ENCODE results near the gene DIS3L2.
"Not testable (repeated sequence)": the region's sequence is repeated elsewhere in the genome, so short reads cannot be mapped to it uniquely, and the experiment has no call there.

DIS3L2 gene

GRCh38 chr2:232378735-232379151, 417.2 kb downstream of the DIS3L2 start, which contains the start of gene ALPP:
TSS of gene ALPP (plus strand) at chr2:232378751. CDS start at chr2:232378803, 52 bp downstream.
- in situ Hi-C loops (cut with MboI; ENCODE audit: low sequenced_read_pairs), result not testable (repeated sequence)

DNA sequence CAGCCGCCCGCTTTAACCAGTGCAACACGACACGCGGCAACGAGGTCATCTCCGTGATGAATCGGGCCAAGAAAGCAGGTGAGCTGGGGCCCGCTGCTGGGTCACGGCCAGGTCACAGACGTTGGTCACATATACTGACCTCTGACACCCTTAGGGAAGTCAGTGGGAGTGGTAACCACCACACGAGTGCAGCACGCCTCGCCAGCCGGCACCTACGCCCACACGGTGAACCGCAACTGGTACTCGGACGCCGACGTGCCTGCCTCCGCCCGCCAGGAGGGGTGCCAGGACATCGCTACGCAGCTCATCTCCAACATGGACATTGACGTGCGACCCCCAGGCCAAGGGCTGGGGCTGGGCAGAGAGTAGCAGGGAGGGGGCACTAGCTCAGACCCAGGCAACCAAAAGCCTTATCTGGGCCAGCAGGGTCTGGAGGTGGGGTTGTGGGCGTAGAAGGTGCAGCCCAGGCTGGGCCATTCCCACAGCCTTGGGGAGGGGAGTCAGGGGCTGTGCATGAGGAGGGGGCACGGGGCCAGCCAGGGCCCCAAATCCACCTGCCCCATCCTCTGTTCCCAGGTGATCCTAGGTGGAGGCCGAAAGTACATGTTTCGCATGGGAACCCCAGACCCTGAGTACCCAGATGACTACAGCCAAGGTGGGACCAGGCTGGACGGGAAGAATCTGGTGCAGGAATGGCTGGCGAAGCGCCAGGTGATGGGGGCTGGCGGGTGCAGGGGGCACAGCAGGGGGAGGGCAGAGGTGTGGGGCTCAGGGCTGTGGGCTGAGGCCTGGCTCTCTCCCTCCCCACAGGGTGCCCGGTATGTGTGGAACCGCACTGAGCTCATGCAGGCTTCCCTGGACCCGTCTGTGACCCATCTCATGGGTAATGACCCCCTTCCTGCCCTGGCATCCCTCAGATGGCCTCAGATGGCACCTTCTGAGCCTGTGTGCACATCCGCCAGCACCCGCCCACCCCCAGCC, 418.4 kb downstream of the DIS3L2 start:
- in situ Hi-C loops (cut with MboI; ENCODE audit: low sequenced_read_pairs), result not testable (repeated sequence)

- in situ Hi-C loops (cut with MboI; ENCODE audit: low sequenced_read_pairs), result not testable (repeated sequence)
Observed at GRCh38 chr2:232381204-232382031, 419.9 kb downstream of the DIS3L2 start.

GRCh38 chr2:232382331-232383225, 421.1 kb downstream of the DIS3L2 start:
- in situ Hi-C loops (cut with MboI; ENCODE audit: low sequenced_read_pairs), result no loop called here

DNA sequence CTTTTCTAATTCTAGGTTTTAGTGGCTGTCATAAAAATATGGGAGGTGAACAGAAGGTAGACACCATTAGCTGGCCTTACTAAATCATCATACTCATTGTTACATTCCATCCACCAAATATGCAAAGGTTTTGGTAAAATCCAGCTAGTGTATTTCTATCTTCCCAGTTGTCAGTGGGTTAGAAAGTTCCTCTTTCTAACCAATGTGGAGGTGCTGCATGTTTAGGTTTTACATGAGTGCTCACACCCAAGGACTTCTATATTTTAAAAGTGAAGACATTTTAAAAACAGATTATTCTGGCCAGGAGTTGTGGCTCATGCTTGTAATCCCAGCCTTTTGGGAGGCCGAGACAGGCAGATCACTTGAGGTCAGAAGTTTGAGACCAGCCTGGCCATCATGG, 423.0 kb downstream of the DIS3L2 start:
- in situ Hi-C loops (cut with MboI; ENCODE audit: low sequenced_read_pairs), result no loop called here

DNA sequence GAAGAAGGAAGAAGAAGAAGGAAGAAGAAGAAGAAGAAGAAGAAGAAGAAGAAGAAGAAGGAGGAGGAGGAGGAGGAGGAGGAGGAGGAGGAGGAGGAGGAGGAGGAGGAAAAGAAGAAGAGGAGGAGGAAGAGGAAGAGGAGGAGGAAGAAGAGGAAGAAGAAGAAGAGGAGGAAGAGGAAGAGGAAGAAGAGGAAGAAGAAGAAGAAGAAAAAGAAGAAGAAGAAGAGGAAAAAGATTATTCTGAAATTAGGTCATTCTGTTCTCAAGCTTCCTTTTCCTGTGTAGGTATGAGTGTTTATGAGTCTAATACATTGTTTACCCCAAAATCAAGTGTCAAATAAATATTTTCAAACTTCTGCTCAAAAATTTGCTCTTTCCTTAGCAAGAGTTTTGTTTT, 423.5 kb downstream of the DIS3L2 start:
- in situ Hi-C loops (cut with MboI; ENCODE audit: low sequenced_read_pairs), result not testable (repeated sequence)

DNA sequence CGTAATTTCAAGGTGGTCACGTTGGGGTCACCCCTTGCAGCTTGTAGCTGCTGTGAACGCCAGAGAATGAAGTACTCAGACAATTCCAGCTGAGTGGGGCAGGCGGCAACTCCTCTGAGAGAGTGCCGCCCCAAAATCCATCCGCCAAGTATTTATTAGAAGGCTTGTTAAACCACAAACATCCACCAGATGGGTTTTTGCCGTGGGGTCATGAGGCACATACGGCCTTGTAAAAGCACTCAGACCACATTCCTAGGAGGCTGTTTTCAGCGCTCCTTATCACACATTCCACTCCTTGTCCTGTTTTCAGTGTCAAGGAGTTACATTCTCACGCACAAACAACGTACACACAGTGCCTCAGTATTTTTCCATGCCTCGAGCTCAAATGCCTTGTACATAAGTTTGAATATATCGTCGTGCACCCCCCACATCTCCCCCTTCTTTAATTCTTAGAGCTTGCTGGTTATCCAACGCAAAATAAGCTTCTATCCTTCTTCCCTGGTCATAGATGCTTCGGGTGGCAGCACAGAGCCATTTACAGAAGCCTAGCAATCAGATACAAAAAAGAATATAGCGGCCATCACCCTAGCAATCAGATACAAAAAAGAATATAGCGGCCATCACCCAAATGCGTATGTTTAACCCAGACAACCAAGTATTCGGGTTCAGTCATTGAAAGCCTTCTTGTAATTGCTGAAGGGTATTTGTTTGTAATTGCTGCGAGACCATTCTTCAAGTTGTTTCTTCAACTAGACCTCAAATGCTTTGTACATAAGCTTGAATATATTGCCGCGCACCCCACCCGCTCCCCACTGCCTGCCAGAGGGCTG, 424.4 kb downstream of the DIS3L2 start:
- in situ Hi-C loops (cut with MboI; ENCODE audit: low sequenced_read_pairs), result no loop called here

- in situ Hi-C loops (cut with MboI; ENCODE audit: low sequenced_read_pairs), result no loop called here
Observed at GRCh38 chr2:232386490-232386739, 424.9 kb downstream of the DIS3L2 start.
